Kasumi-1 (cell line): ENCODE data around the gene PDCD1.
"Not testable (repeated sequence)": the region's sequence is repeated elsewhere in the genome, so short reads cannot be mapped to it uniquely, and the experiment has no call there.

Experiments
- DNase-seq, 2 experiments: peaks; one replicate each; lab custom pipeline; 2025; lab: John Stamatoyannopoulos, UW

PDCD1 gene

DNA sequence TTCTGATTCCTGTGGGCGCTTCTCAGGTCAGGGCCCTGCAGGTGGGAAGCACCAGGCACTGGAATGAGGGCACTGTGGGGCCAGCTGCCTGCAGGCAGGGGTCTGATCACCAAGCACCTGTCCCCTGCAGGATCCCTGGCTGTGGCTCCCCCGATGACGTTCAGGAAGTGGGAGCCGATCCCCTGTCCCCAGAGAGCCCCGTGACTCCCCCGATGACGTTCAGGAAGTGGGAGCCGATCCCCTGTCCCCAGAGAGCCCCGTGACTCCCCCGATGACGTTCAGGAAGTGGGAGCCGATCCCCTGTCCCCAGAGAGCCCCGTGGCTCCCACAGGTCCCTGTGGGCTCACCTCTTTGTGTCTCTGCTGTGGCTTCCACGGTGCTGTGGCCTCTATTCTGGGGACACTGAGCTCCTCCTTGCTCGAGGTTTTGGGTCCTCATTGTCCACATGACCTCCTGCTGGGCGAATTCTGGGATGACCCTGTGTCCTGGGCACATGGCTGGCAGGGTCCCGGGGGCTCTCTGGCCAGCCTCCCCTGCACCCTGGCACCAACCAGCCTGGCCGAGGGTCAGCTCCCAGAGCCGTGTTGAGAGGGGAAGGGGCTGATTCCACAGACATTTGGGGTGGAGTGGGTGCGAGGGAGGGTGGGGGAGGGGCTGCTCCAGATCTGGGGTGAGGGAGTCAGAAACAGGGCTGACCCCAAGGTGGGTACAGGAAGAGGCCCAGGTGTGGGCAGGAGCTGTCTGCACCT lies 44.9 kb downstream of the PDCD1 start:
- no peak for DNase-seq

DNA sequence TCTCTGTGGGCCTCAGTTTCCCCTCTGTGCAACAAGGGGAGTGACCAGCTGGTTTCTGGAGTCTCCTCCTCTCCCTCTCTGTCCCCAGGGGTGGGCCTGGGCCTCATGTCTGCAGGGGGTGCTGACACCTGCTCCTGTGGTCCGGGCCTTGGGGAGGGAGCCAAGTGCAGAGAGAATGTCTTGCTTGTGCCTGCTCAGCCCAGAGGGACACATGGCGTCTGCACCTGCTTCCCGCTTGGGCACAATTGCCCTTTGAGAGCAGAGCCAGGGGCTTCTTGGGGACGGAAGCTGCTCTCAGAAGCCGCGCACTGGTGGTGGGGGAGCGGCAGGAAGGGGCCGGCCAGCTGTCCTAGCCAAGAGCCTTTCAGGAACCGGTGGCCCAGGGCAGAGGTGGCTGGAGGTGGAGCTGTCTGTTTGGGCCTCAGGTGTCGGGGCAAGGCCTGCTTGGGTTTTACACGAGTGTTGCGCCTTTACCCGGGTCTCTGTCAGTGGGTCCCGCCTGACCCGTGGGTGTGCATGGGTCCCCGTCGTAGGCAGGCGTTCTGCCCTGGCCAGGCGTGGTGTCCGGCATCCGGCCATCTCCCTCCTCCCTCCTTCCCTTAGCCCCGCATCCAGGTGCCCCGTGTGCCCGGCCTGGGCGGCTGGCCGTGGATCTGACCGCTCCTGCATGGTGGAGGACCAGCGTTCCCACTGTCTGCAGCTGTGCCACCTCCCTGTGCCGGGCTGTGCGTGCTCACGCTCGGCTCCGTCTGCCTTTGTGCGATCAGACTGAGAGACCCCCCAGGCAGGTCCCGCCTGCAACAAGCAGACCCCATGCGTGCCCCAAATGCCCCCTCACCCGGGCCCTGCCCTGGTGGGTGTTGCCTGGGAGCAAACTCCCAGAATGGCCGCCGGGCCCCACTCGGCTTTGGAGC lies 45.7 kb downstream of the PDCD1 start:
- peak in 1 of 2 experiments; percentile 12 for DNase-seq

DNA sequence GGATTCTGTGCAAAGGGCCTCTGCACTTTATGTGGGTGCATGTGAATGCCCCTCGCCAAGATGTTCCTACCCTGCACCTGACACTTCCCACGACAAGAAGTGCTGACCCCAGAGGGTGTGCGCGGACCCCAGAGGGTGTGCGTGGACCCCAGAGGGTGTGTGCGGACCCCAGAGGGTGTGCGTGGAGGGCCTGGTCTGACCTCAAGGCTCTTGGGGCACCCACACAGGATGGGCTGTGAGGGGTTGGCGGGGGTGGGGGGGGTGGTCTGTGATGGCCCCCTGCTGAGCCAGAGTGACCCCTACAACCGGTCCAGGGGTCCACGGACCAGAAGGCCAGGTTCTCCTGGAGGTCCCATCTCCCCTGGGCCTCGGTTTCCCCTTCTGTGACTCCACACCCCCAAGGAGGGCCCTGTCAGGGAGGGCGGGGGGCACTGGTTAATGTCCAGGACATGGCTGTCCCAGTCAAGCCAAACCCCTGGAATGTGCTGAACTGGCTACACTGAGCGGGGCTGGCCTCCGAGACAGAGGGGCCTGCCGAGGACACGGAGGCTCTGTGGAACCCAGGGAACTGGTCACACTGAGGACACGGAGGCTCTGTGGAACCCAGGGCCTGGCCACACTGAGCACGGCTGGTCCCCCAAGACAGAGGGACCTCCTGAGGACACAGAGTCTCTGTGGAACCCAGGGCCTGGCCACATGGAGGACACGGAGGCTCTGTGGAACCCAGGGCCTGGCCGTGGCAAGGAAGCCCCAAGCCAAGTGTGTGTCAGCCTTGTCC lies 46.6 kb downstream of the PDCD1 start:
- no peak for DNase-seq

DNA sequence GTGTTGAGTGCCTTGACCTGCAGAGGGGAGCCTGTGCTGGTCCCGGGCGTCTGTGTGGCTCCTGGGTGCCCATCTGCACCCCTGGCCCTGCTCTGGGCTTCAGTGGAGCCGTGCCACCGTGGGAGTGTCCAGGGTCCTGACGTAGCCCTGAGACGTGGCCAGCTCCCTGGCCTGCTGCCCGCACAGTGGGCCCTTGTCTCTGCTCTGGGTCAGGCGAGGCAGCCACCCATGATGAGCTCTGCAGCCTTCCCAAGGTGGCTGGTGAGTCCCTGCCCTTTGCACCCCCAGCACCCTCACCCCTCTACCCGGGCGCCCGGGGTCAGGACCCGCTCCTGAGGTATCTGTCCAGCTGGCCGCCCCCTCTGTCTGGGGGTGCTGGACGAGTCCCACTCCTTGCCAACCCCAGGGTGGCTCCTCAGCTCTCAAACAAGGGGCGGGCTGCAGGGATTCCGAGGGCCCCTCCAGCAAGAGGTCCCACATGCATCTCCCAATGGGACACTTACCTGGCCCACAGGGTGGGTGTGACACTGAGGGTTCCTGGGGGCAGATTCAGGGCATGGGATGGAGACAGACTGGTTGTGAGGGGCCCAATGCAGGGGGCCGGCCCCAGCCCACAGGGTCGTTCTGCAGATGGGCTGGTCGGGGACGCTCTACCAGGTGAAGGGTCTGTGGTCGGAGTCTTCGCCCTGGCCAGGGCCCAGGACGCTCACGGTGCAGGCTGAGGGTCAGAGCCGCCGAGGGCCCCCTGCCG lies 47.3 kb downstream of the PDCD1 start:
- DNase-seq = no peak

DNA sequence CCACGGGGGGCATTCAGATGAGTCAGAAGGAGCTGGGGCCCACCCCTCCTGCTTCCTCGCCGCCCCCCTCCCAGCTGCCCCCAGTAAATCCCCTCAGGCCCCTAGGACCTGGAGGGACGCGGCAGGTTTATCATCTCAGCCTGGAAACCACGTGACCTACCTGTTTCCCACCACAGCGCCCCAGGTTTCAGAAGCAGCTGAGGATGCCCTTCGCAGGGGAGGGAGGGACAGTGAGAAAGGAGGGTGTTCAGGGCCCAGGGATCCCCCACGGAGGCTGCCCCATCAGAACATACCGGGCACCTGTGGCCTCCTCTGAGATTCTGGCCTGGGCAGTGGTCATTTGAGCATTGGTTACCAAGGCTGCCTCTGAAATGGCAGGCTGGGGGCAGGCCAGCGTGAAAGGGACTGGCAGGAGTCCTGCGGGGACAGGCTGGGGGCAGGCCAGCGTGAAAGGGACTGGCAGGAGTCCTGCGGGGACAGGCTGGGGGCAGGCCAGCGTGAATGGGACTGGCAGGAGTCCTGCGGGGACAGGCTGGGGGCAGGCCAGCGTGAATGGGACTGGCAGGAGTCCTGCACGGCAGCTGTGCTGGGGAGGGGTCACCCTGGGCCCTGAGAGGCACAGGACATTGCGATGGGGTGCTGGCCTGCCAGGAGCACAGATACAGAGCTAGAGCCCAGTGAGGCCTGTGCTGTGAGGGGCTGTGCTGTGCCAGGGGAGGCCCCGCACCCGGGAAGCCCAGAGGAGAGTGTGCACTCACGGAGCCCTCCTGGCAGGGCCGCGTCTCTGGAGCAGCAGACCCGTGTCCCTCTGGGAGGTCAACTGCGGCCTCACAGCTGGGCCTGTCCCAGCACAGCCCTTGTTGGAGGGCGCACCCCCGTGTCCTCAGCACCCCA lies 48.1 kb downstream of the PDCD1 start:
- DNase-seq = no peak

DNA sequence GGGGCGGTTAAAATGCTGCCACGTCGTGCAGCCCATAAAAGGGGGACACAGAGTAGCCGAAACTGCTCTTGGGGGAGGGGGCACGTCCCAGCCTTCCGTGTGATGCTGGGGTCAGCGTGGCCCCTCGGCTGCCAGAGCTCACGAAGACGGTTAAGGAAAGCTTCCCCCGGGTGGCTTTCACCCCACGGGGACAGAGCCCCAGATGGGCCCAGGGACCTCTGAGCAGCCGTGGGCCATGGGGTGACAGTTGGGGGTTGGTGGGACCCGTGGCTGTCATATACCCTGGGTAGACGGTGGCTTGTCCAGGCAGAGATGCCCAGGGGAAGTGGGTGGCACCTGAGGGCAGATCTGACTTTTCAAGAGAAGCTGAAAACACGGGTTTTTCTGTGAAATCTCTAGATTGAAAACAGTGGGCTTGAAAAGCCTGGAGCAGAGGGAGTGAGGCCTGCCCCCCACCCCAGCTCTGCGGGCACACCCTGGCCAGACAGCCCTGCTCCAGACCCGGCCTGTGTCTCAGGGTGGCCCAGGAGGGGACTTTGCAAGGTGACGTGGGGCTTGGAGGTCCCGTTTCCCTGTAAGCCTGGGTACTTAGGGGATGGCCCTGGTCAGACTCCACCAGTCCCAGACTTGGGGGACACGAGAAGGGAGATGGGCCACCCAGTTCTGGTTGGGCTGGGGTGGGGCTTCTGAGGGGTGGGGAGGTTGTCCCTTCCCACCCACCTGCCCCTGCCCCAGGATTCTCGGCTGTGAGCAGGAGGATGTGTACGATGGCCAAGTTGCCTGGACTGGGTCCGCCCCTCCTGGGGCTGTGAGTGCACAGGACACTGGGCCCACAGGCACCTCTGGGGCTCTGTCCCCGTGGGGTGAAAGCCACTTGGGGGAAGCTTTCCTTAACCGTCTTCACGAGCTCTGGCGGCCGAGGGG lies 49.0 kb downstream of the PDCD1 start:
- DNase-seq = no peak

DNA sequence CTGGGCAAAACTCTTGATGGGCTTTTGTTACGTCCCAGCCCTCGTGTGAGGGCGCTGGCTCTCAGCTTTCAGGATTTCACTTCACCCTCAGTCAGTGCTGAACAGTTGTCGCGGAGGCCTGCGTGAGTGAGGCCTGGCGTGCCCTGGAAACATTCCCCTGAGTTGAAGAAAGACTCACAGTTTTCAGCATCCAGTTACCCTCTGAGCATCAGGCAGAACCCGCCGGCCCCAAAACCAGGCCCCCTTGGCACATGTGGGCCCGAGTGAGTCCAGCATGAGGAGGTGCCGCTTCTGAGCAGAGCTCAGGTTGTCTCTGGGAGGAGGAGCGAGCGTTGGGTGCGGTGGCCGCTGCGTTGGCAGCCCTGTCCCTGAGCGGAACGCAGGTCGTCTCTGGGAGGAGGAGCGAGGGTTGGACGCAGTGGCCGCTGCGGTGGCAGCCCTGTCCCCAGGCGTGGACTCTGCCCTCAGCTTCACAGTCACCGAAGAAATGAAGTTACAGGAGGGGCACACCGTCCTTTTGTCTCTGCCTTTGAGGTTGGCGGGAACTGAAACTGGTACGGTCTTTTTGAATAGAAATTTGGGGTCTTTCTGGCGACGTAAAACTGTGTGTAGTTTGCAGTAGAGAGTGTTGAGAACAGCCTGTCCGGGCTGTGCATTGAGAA lies 49.8 kb downstream of the PDCD1 start, which contains the start of gene NEU4:
TSS of gene NEU4 (plus strand) at position 473 of the 662 bp plus-strand sequence. CDS start 5,292 bp downstream, outside the sequence.
- no peak for DNase-seq

DNA sequence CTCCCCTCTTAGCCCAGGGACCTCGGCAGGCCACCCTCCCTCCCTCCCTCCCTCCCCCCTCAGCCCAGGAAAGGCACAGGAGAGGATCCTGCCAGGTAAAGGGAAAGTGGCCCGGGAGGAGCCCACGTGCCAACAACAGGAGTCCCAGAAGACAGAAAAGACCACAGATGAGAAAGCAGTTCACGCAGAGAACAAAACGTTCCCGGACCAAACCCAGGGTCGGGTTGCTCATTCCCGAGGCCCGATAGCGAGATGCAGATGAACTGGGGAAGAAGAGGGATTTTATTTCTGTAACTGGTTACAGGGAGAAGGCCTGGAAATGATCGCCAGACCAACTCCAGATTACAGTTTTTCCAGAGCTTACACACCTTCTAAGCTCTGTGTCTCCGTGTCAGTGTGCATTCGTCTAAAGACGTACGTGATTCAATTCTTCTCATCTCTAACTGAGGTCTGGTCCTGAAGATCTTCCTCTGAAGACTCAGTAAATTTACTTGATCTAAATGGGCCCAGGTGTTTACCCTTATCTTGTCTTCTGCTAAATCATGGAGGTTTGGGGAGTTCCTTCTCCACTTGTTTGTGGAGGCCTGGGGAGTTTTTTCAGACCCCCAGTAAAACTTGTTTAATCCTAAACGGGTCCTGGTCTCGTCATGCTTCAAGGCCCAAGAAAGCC lies 50.5 kb downstream of the PDCD1 start:
- DNase-seq = no peak

DNA sequence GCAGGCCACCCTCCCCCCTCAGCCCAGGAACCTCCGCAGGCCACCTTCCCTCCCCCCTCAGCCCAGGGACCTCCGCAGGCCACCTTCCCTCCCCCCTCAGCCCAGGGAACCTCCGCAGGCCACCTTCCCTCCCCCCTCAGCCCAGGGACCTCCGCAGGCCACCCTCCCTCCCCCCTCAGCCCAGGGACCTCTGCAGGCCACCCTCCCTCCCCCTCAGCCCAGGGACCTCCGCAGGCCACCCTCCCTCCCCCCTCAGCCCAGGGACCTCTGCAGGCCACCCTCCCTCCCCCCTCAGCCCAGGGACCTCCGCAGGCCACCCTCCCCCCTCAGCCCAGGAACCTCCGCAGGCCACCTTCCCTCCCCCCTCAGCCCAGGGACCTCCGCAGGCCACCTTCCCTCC lies 52.5 kb downstream of the PDCD1 start:
- not testable (repeated sequence) for DNase-seq

DNA sequence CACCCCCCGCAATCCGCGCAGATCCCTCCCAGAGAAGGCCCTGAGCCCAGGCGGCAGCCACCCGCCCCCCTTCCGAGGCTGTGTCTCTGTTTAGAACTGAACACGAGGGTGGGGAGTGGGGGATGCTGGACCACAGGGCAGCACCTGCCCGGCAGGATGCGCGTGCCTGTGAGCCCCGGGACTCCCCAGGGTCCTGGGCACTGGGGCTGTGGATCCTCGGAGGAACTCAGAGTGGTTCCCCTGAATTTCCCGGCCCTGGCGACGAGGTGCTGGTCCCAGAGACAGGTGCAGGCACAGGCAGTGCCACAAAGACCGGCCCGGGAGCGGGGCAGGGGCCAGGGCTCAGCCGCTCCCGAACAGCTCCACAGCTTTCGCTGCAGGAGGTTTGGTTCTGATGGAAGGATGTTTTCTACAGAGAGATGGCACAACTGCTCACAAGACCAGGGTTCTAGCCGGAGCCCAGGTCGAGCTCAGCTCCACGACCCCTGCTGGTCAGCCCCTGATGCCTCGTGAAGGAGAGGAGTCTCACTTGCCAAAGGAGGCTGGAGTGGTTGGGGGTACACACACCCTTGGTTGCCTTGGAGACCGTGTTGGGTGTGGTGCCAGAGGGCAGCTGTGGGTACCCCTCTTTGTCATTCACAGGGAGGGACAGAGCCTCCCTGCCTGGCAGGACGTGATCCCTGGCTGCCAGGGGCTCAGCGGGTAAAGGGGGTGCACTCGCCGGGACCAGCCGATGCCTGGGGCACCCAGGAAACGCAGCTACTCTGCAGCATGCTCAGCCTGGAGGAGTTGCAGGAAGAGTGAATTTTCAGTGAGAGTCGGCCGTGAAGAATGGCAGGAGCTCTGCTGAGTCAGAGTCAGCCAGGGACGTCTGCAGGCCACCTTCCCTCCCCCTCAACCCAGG lies 54.1 kb downstream of the PDCD1 start:
- DNase-seq = peak; percentile 12 to 36

DNA sequence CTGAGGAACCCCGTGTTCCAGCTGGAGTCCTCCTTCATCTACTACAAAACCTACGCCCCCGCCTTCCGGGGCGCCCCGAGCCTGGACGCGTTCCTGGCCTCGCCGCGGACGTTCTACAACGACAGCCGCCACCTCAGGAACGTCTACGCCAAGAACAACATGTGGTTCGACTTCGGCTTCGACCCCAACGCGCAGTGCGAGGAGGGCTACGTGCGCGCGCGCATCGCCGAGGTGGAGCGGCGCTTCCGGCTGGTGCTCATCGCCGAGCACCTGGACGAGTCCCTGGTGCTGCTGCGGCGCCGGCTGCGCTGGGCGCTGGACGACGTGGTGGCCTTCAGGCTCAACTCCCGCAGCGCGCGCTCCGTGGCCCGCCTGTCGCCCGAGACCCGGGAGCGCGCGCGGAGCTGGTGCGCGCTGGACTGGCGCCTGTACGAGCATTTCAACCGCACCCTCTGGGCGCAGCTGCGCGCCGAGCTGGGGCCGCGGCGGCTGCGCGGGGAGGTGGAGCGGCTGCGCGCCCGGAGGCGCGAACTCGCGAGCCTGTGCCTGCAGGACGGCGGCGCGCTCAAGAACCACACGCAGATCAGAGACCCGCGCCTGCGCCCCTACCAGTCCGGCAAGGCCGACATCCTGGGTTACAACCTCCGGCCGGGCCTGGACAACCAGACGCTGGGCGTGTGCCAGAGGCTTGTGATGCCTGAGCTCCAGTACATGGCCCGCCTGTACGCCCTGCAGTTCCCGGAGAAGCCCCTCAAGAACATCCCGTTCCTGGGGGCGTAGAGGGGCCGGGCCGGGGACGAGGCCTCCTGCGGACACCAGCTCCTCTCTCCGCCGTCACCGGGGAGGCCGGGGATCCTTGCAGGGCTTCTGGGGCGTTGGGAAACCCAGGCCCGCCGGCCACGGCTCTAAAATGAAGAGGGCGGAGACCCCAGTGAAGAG lies 55.0 kb downstream of the PDCD1 start:
- peak; percentile 0 to 8 for DNase-seq

DNA sequence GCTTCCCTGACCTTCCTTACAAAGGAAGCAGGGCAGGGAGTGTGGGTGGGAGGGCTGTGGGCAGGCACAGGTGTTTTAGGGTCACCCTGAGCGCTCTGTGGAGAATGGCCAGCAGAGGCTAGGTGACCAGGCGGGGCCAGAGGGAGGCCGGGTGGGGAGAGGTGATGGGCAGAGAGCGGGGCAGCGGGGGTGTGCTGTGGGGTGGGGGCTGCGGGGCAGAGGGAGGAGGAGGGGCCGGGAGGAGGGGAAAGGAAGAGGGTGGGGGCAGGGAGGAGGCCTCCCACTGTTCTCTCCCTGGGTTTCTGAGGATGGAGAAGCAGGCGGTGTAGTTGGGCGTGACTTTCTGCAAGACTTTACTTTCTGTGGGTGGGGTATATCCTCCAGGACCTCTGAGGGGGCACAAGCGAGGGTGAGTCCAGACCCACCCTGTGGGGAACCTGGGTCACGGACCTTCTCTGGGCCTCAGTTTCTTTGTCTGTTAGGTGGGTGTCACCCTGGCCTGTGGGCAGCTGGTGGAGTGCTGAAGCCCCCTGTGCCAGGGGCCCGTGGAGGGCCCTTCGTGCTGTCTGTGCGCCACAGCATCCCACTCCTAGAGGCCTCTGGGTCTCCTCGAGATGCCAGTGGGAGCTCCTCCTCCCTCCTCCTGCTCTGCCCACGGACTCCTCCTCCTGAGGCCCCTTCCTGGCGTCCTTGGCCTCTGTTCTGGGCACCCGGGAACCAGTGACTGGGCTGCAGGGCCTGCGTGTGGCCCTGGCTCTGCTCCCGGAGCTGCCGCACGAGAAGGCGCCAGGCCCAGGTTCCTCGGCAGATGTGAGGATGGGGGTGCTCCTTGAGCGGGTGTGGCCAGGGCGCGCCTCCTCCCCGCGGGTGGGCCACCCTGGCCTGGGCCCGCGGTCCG lies 56.0 kb downstream of the PDCD1 start:
- no peak for DNase-seq

DNA sequence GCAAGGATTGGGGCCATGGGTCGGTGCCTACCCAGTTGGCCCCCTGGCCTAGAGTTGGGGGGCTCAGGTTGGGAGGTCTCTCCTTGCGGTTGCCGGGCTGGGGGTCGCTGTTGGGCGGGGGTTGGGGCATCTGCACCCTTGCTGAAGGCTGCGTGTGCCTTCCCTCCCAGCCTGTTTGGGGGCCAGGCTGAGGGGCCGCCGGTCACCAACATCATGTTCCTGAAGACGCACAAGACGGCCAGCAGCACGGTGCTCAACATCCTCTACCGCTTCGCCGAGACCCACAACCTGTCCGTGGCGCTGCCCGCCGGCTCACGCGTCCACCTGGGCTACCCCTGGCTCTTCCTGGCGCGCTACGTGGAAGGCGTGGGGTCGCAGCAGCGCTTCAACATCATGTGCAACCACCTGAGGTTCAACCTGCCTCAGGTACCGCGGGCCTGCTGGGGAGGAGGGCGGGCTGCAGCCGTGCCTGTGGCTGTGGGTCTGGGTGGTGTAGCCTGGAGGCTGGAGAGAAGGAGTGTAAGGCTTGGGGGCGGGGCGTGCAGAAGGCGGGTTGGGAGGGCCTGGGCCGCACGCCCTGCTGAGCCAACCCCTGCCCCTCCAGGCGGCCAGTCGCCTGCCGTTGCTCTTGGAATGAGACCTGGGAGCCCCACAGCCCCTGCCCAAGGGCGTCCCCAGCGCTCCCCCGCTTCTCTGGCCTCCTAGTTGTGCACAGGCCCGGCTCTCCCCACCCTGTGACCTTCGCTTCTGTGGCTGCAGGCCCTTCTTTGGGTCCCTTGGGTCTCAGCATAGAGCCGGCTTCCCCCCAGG lies 56.9 kb downstream of the PDCD1 start:
- no peak for DNase-seq
